GM18508 (cell line): ENCODE results near the gene BNIP3.
A peak's percentile ranks its signal among the peaks of the same experiment; 100 is the strongest.
"Not testable (repeated sequence)": the region's sequence is repeated elsewhere in the genome, so short reads cannot be mapped to it uniquely, and the experiment has no call there.

Experiments used
- ATAC-seq: cut with Tn5 transposase; IDR thresholded peaks from one replicate; pipeline ENCODE4 v1.9.1; 2021; ENCODE audit warnings: moderate number of reproducible peaks; ENCODE audit not compliant: insufficient read depth, unreplicated experiment

The BNIP3 gene

DNA sequence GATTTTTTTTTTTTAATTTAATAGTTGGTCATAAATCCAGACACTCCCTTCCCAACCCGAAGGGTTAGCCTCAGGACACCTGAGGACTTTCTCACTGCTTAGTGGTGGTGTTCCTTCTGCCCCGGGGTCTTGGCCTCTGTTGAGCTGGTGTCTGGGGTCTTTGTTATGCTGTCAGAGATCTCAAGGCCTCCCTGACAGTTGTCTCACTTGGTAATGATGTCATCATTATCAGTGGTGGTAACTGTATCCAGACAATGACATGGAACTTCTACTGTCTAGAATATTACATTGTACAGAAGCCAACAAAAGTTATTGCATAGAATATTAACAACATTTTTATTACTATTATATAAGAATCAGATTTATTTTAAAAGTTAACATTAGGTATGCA is 48.0 kb downstream of the BNIP3 start:
- no peak for ATAC-seq

DNA sequence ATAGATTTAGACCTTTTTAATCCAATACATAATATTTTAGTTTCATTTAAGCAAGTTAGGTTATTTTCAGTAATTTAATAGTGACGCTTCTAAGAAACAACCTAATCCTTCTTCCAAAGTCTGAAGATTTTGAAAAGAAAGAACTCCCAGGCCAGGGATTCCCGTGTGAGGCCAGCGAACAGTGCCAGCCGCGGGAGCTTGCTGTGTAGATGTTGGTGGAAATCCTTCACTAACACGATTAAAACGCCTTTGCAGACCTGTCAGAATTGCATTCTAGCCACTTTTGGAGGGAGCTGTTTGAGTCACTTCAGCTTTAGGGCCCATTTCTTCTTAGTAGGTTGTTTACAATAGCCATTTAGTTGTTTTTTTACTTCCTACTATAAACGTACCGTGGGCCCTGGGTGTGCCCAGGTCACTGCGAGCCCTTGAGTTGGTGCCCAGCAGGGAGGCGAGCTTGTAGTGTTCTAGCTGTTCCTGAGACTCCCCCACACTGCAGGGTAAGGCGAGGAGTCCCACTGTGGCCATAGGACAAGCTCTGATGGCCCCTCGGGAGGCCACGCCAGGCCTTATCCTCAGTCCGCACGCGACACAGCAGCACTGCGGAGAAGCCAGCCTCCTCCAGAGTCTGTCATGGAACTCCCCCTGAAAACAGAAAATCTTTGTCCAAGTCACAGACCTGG is 48.6 kb downstream of the BNIP3 start:
- no peak for ATAC-seq

DNA sequence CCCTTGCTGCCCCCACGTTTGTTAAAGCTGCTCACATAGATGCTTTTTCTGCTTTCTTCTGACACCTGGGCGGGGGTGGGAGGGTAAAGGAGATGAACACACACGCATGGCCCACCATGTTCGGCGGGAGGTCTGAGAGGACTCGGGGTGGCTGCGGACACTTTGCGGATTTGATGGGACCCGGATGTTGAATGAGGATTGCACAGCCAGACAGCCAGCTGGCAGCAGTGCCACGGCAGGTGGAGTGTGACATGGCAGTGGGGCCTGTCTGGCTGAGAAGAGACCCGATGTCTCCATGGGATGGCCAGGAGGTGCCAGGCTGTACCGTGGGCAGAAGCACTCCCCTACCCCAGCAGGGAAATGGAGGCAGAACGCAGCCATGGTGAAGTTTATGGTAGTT is 49.7 kb downstream of the BNIP3 start:
- no peak for ATAC-seq

DNA sequence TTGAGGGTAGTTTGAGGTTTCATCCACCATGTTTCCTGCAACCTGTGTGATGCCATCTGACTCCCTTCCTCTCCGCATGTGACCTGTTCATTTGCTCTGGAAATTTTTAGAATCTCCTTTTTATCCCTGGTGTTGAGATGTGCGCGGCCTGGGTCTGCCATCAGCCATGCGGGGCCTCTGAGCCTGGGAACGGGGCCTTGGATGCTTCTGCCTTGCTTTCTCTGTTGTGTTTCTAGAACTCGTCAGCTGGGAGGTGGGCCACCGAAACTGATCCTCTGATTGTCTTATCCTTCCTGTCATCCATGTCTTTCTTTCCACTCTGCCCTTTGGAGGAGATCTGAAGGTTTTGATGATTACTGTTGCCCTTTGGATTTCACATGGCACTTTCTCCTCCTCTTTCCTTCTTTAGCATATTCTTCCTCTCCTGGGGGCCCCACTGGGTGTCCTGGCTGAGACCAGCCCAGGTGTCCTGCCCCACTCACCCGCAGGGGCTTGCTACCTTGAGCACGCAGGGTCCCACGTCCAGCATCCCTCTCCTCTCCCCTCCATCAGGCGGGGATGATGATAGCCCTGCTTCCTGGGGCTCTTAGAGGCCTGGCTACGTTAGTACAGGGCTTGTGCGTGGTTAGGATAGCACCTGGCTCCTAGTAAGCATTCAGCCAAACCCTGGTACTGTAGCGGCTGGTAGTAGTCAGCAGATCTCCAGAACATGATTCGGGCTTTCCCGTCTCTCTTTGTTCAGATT is 51.0 kb downstream of the BNIP3 start:
- ATAC-seq = no peak

DNA sequence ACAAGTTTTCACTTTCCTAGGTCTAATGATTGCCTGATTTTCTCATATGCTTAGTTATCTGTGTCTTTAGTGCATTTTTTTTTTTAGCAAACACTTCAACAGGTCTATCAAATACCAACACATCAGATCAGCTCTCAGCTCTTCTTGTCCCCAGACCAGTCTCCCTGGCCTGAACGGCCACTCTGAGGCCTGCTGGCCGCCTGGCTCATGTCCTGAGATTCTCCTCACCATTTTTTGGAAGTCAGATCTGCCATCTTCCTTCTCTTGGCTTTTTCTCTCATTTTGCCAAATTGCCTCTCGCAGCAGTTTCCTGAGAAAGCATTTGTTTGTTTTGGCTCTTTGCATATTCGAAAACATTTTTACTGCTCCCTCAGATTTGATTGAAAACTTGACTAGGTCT is 51.6 kb downstream of the BNIP3 start:
- ATAC-seq = no peak

DNA sequence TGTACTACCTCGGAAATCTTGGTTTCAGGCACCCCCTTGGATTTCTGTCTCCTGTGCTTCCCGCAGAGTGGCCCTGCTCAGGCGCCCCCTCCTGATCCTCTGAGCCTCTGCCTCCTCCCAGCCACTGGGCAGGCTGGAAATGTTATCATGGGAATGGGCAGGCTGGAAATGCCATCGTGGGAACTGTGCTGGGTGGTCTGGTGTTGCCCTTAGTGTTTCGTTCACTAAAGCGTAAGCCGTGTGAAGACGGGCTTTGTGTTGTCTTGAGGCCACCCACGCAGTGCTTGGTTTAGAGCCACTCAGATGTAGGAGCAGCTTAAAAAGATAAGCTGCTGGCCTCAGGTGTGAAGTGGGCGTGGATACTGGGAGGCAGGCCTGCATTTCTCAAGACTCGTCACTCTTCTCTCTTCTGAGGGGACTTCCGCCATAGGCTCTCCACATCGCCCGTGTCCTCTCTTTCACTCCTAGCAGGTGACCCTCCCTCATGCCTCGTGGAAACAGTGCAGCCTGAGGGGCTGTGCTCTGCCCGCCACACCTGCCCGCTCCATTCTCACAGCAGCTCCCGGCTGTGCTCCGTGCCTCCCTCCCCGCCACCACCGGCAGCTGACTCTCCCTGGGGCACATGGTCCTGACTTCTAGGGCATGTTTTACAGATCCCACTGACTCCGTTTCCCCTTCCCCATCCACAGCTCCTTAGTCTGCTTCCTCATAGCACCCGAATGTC is 52.4 kb downstream of the BNIP3 start:
- no peak for ATAC-seq

DNA sequence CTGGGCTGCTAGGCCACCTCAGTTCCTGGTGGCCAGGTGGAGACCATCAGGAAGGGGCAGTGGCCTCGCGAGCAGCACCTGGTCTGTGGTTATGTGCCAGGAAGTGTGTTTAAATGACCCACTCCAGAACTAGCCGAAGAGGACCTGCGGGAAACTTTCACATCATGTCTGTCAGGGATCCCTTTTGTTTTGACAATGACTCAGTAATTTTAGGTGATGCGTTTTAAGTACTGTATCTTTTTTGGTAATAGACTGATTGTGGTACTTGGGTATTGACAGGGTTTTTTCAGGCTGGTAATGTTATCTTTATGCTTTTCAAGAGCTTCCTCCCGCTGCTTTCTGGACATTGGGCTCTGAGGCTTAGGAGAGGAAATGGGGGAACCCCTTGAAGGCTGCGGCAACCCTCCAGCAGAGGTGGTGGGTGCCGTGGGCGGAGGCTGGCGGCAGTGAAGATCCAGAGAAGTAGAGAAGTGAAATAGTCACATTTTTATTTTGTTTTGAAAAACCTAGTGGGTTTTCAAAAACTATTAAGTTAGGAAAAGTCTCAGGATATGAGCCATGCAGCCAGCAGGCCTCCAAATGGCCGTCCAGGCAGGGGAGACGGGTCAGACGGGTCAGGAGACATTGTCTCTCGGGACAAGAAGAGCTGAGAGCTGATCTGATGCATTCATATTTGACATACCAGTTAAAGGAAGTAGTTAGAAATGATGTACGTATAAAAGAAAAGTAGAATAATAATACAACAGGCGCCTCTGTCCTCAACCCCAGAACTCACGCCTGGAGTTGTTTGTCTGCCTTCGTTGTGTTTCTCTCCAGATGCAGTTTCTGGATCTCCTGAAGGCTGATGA is 53.3 kb downstream of the BNIP3 start:
- peak; percentile 78 for ATAC-seq

DNA sequence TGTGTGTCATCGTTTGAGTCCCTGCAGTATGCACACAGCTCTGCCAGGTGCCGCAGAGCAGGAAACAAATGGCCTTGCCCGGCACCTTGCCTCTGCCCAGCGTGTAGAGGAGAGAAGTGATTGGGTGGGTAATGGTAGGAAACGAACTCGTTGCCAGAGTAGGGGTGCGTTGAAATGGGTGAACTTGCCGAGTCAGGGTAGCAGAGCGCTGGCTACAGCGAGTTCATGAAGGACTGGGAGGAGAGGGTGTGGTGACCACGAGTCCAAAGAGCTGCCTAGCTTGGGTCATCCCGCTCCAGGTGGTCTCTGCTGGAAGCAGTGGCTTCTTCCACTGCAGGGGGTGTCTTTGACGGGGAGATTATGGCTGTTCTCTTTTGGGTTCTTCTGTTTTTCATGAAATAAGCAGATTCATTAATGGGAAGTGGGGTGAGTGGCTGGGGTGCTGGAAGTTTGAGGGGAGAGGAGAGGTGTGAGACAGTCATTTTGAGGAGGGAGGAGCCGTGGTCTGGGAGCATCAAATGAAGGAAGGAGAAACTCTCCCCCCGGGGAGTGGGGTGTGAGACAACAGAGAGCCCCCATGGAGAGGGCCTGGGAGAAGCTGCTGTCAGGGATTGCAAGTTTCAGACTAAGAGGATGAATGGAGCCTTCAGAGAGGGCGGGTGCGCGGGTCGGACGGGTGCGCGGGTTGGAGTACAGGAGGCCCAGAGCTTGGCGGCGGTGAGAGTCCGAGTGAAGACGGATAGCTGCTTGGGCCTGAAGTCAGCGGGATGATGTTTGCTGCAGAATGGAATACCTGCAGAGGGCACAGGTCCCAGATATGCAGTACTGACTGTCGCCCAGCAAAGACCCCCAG is 54.8 kb downstream of the BNIP3 start:
- ATAC-seq = no peak

DNA sequence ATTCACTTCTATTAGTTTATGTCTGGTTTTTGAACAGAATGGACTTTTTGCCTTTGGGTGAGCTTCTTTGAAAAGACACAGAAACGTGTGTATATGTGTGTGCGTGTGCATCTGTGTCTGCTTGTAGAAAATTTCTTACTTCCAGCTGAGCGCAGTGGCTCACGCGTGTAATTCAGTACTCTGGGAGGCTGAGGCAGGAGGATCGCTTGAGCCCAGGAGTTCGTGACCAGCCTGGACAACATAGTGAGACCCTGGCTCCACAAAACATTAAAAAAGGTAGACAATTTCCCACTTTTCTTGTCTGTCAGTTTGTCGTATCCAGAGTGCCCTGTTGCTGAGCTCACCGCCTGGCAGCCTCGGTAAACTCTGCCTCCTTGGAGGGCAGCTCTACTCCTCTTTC is 55.5 kb downstream of the BNIP3 start:
- ATAC-seq = no peak

DNA sequence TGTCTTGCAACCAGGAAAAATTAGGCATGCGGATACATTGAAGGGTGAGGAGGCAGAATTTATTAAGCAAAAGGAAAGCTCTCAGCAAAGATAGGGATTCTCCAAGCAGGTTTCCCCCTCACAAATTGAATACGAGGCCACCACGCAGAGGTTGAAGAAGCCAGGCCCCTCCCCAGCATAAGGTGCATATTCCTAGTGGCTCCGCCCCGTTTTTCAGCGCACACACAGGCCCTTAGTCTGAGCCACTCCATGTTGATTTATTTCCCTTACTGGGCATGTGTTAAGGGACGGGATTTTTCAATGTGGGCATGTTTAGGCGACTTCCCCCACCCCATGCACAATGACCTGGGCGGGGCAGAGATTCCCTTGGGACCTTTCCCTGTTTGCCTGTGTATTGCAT is 56.0 kb downstream of the BNIP3 start:
- ATAC-seq = no peak

DNA sequence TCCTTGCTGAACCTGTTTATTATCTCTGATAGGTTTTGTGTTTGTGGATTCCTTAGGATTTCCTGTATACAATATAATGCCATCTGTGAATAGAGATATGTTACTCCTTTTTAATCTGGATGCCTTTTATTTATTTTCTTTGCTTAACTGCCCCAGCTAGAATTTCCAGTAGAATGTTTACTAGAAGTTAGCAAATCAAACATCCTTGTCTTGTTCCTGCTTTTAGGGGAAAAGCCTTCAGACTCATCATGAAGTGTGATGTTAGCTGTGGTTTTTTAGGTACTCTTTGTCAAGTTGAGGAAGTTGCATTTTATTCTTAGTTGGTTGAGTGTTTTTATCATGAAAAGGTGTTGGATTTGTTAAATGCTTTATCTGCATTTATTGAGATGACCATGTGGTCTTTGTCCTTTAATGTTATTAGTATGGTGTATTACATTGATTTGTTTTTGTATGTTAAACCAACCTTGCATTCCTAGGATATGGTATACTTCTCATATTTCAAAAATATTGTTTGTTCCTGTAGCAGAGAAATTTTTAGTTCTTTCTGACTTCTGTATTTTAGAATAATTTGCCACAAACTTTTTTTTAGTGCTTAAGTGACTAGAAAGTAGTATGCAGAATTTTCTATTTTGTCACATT is 56.6 kb downstream of the BNIP3 start:
- no peak for ATAC-seq

DNA sequence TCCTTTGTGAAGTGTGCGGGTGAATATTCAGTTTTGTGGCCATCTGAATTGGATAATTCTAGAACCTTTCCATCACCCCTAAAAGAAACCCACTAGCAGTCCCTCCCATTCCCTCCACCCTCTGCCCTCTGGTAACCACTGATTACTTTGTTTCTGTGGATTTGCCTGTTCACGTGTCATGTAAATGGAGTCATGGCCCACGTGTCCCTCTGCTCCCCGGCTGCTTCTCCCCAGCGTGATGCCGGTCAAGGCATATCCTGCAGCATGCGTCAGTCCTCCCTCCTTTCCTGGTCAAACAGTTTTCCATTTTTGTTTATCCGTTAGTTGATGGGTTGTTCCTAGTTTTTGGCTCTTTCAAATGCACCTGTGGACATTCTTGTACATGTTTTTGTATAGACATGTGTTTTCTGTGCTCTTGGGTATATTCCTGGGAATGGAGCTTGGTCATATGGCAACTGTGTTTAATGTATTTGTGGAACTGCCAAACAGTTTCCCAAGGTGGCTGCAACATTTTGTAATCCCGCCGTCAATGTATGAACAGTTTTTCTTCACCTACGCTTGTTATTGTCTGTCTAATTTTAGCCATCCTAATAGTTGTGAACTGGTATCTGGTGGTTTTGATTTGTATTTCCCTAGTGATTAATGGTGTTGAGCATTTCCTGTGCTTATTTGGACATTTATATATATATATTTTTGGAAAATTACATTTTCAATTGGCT is 58.5 kb downstream of the BNIP3 start:
- ATAC-seq = no peak

DNA sequence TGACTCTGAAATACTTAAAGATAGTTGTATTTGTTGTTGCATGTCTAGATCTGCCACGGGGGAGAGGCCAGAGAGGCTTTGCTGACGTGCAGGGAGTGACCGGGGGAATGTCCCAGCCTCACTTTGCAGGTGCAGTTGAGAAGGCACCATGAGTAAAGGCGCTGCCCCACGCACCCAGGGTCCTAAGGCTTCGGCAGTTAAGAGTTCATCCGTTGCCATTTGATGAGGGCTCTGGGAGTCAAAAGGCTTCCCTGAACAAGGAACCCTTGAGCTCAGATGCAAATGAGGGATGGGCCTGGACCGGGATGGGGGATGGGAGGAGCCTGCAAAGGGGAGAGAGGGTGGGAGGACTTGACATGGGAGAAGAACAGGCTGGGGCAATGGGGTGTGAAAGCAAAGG is 60.5 kb downstream of the BNIP3 start:
- ATAC-seq = no peak

DNA sequence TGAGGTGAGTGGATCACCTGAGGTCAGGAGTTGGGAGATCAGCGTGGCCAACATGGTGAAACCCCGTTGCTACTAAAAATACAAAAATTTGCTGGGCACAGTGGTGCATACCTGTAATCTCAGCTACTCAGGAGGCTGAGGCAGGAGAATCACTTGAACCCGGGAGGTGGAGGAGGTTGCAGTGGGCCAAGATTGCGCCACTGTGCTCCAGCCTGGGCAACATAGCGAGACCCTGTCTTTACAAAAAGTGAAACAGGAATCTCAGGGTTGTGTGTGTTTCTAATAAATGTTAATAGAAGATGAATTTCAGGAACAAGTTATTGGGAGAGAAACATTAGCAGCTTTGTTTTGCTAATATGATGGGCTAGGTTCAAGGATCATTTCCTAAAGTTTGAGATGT is 61.0 kb downstream of the BNIP3 start:
- ATAC-seq = no peak

DNA sequence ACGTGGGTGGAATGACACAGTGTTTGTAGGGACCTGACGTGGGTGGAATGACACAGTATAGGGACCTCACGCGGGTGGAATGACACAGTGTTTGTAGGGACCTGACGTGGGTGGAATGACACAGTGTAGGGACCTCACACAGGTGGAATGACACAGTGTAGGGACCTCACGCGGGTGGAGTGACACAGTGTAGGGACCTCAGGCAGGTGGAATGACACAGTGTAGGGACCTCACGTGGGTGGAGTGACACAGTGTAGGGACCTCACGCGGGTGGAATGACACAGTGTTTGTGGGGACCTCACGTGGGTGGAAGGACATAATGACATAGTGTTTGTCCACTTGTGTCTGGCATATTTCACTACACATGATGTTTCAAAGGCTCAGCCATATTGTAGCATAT is 61.6 kb downstream of the BNIP3 start:
- no peak for ATAC-seq

DNA sequence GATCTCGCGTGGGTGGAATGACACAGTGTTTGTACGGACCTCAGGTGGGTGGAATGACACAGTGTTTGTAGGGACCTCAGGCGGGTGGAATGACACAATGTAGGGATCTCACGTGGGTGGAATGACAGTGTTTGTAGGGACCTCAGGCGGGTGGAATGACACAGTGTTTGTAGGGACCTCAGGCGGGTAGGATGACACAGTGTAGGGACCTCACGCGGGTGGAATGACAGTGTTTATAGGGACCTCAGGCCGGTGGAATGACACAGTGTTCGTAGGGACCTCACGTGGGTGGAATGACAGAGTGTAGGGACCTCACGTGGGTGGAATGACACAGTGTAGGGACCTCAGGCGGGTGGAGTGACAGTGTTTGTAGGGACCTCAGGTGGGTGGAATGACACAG is 62.3 kb downstream of the BNIP3 start:
- ATAC-seq = not testable (repeated sequence)
